HG02610 (cell line): ENCODE data around the gene PSMD2.

Experiments
- ATAC-seq: cut with Tn5 transposase; IDR thresholded peaks from one replicate; pipeline ENCODE4 v1.9.1; 2021; ENCODE audit warnings: mild to moderate bottlenecking, moderate library complexity; ENCODE audit not compliant: unreplicated experiment

The PSMD2 gene

GRCh38 chr3:184354121-184354728, 55.2 kb downstream of the PSMD2 start:
- ATAC-seq, result no peak

DNA sequence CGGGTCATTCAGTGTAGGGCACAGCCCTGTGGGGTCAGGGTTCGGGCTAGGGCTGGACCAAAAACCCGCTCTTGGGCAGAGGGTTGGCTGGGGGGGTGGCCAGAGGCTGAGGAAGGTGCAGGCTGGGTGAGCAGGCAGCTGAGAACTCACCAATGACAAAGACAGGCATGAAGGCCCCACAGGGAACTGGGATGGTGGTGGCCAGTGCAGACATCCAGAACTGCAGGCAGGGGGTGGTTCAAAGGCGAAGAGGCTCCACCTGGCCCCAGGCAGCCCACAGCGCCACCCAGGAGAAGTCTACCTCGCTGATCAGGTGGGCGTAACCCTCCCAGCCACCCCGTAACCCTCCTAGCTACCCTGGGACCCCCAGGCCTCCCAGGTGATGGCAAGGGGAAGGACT, 55.7 kb downstream of the PSMD2 start:
- ATAC-seq, result no peak

DNA sequence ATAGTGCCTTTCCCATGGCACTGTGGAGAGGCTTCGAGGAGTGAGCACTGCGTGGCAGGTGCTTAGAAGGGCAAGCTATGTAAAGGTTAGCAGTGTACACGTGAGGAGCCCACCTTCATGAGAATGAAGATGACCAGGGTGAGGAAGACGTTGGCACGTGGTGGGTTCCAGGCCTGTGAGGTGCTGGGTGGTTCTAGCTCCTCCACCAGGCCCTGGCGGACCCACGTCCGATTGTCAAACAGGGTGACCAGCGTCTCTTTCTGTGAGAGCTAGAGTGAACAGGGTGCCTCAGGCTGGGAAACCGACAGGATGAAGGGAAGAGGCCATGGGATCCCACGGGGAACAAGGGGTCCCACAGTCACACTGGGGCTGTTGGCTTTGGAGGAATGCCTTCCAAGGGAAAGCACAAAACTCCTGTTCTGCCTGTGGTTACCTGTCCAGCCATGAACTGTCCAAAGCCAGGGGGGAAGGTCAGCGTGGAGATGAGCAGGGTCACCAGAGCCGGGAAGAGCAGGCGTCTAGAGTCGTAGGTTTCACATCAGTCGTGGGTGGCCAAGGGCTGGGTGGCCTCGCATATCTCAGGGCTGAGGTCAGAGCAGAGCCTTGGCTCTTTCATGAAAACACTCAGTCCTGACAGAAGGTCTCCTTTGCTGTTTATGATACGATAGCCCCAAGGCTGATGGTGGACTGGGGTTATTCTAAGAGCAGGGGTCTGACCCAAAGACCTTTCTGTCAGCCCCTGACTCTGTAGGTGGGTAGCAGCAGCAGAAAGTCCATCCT, 56.4 kb downstream of the PSMD2 start:
- no peak for ATAC-seq

GRCh38 chr3:184357248-184358123, 58.4 kb downstream of the PSMD2 start:
- no peak for ATAC-seq

- ATAC-seq, result no peak
Measured at GRCh38 chr3:184358124-184358767, 59.2 kb downstream of the PSMD2 start.
